NCI-H345 treated with DMSO at 0.1 percent for 48 hours (cell line): ENCODE measurements around the gene BDNF.

Source experiments
- DNase-seq: peaks from one replicate; lab custom pipeline; 2025; ENCODE audit not compliant: unreplicated experiment; lab: John Stamatoyannopoulos, UW

Gene BDNF

DNA sequence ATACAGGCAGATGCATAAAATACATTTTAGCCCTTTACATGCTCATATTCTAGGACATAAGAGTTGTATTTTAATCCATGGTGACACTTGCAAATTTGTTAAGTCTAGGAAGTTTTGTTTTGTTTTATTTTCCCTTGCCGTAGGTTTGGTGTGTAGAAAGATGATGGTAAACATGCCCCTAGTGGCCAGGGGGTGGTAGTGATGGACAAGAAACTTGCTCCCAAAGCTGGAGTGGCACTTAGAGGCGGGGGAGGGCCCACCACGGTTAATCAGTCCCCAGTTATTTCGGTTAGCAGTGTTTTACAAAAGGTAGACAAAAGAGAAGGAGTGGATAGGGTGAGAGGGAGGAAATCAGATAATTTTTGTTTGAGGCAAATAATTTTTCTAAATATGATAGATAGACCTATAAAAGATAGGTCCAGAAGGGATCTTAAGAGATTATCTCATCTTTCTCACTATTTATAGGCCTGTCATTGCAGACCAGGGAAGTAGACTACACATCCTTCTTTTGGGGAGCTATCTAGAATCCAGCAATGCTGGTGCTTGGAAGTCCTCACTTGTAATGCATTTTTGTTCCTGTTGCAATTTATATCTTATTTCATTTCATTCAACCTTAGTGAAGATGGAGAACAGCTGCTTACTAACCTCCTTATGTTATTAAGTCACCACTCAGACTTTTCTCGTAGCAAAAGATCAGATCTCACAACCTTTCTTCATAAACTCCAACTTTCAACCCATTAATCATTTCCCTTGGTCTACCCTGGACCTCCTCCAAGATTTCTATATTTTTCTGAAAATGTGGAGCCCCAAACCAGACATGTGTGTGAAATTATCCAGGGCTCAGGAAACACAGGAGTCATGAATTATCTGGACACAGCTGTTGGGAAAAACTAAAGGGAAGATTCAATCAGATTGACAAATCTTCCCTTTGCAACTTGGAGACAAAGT is 5.9 kb upstream of the BDNF start:
- no peak for DNase-seq

DNA sequence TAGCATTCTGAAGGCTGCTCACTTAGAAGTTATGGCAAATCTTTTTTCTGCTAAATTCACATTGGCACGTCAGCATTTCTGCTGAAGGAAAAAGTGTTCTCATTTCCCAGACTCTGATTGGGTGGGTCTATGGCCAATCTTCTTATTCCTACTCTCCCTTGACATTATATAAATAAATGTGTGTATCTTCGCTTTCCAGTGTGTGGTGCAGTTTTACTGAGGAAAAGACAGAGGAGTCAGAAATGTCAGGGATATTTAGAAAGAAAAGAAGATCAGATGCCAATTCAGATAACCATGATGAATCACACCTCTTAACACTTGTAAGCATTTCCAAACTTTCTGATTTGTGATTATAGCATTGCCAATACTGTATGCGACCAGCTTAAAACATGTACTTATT is 3.2 kb upstream of the BDNF start:
- no peak for DNase-seq

DNA sequence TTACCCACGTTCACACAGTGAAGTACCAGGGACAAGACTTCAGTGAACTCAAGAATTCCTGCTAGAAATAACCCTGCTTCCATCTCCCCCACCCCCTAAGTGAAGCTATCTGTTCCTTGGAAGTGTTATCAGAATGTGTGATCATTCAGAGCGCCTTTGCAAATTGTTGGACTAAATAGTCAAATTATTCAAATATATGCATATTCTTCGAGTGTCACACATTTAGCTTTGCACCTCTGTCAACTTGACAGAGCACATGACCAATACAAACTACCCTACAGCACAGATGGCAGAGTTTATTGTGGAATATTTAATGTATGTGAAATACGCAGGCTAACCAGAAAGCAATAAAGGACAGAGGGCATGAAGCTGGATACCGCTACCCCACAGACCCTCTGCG is 2.6 kb upstream of the BDNF start:
- DNase-seq, result no peak

DNA sequence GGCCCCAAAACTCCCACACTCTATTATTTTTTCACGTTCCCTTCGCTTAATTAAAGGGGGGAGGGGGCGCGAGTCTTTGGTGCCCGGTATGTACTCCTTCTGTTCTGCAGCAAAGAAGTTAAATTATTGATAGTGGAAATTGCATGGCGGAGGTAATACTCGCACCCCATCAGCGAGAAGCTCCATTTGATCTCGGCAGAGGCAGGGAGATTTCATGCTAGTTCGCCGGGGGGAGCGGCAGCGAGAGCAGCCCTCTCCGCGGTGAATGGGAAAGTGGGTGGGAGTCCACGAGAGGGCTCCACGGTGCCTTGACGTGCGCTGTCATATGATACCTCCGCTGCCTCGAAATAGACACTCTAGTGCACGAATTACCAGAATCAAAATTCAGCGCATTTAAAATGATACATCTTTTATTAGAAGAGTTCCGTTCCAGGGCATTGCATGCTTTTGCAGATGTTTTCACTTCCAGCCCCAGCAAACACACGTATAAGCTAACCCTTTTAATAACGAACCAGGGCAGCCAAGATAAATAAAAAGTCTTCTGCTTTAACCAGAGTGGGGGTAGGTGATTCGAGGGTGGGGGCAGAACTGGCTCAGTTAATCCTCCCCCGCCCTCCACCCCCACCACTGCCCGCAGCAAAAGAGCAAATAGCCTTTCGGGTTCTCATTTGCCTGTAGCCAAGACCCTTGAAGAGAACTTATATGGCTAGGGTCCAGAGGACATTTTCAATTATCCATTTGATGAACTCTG is 1.3 kb upstream of the BDNF start:
- no peak for DNase-seq

DNA sequence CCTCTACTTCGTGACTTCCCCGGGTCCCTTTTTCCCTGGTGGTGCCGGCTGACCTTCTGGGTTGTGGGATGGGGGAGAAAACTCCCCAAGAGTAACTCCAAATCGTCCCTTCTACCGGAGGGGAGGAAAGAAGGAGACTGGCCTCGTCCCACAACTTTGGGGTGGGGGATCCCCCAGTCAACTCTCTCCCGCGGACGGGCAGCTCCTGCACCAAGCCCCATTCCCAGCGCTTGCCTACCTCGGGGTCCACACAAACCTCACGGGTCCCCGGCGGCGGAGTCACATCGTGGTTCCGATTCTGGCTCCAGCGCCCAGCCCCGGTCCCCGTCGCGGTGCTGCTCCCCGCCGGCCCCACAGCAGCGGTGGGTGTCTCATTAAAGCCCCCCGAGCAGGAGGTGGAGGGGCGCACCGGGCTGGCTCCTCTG is 317 bp downstream of the BDNF start:
- no peak for DNase-seq

DNA sequence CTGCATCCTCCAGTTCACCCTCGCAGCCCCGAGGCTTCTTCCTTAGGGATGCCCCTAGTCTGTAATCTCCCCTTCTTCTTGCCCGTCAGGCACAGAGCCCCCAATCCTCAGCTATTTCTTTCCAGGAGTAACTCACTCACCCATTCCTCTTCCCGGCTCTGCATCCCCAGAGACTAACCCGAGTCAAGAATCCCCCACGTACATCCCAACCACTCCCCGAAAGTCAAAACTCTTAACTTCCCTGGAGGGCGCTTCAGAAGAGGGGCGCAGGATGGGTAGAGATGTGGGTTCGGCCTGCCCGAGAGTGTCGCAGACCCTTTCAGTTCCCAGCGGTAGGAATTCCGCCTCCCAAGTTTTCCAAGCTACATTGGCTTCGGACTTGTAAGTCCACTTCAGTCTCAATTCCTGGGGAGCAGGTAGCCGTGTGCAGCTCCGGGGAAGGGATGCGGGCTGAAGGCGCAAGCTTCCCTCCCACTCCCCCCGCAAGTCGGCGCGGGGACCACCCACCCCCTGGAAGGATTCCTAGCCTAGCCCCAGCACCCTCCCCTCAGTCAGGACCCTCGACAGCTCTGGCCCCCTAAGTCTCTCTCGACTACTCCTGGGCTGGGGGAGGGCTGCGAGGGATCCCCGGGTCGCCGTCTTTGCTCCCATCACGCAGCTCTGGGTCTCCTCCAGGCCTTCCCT is 871 bp downstream of the BDNF start:
- no peak for DNase-seq

DNA sequence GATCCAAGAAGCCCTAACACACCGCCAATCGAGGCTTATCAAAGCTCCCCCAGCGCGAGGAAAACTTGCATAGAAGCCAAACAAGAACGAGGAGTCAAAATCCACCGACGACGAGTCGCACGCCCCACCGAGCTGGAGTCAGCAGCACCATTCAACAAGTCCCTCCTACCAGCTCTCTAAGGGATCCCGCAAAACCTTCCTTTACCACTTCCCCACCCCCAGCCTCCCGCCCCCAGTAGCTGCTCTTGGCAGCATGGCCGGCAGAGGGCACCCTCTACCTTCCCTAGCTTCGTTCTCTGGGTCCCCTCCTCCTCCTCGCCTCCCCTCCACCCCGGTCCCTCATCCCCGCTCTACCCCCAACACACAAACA is 1.4 kb downstream of the BDNF start:
- DNase-seq, result peak; percentile 64

DNA sequence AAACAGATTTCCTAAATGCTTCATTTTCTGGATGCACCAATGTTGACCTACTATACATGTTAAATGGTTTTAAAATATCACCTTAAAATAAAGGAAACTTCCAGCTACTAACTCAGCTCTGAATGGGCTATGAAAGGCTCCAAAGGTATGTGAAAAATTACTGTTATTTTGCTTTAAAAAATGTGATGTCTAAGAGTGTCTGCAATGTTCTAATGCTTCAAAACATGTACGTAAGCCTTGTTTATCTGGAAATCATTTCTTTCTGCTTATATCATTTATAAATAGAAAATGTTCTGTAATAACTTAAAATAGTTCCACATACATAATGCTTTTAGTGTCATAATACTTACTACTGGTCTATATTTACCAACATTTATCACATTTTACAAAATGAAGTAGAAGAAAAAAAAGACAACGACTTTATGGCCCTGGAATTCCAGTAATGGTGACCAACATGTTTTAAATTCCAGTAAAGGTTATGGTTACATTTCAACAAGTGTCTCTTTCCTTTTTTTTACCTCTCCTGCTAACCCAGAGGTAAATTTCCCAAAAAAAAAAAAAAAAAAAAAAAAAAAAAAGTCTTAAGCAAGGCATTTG is 2.5 kb downstream of the BDNF start:
- no peak for DNase-seq

DNA sequence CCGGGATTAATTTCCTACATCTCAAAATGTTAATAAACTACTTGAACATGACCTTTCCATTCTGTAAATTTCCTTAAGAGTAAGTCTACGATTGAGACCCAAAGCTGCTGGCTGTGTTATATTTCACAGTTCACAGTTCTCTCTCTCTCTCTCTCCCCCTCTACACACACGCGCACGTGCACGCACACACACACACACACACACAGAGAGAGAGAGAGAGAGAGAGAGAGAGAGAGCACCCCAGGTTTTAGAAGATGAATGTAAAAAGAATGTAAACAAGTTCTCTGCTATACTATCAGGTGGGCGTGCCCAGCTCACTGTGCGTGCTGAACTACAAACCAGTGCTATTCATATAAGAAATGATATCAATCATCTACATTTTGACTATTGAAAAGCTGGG is 3.3 kb downstream of the BDNF start:
- no peak for DNase-seq

DNA sequence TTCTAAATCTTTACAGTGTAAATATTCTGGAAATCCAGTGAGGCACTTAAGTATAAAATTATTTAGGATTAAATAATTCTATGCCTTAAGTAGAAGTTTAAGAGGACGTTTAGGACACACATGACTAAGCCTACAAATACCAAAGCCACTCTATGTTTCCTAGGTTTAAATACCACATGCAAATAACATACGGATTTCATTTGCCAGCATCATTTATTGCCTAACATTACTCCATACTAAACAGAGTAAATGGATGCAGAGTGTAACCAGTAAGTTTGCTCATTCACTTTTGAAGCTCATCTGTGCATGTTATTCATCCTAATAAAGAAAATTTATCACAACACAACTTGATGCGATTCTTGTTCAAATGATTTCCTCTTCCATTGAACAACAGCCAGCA is 4.1 kb downstream of the BDNF start:
- DNase-seq, result no peak

DNA sequence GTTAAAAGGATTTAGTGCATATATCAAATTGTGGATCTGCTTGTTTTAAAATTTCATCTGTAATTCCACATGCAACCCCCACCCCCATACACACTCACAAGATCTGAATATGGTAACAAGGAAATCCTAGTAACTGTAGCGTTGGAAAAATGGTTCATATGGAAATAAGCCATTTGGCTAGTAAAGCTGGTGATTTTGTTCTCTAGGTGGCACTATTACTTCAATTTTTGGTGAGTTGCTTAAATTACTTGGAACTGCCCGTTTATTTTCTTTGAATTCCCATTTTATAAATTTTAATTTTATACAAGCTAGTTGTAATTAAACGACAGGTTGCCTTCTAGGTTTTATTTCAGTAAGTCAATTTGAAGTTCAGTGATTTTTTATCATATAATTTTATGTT is 5.3 kb downstream of the BDNF start:
- DNase-seq, result no peak

DNA sequence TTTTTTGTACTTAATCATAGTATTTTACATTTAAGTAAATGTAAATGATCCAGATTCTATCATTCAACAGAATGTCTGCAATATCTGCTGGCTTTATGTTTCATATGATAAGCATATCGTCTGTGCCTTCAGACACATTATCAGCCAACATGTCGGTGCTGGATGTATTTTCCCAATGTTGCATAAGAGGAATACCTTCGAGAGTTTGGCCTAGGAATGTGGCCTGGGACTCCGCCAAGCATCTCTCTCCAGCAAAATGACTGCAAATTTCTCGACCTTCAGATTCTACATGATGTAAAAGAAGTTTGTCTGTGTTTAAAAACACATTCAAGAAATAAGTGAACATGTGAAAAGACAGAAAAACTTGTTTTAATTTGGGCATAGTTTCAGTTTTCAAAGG is 6.9 kb downstream of the BDNF start:
- no peak for DNase-seq

DNA sequence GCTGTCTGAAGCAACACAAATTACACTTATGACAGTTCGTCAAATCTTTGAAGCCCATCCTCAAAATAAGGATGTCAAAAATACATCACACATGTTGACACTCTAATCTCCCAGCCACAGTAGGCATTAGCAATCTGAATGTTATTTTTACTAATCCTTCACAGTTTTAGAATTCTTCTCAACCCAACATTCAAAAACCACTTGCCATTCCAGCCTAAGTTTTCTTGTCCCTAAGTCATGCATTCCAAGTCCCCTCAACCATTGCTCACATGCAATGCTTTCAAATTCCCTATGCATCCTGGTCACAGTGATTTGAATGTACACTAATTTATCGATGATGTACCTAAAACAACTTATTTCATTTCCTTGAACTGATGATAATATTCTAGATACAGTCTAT is 7.5 kb downstream of the BDNF start:
- no peak for DNase-seq

DNA sequence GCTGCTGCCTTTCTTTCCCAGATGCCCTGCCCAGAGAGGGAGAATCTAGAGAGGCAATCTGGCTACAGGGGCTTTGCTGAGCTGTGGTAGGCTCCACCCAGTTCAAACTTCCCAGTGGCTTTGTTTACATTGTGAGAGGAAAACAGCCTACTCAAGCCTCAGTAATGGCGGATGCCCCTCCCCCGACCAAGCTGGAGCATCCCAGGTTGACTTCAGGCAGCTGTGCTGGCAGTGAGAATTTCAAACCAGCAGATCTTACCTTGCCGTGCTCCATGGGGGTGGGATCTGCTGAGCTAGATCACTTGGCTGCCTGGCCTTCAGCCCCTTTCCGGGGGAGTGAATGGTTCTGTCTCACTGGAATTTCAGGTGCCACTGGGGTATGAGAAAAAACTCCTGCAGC is 12.2 kb downstream of the BDNF start:
- no peak for DNase-seq

DNA sequence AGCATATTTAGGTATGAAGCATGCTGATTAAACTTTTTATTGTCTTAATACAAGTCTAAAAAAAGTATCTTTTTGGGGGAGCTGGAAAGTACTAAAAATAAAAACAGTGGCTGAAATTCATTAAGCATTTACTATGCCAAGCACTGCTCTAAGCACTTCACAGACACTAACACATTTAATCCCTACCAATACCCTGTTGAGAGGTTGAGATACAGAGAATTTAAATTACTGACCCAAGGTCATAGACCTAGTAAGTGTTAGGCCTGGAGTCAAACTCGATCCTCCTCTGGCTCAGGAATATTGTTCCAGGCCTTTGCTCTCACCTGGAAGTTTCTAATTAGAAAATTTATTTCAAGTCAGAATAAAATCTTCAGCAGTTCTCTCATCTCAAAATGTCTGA is 18.6 kb downstream of the BDNF start:
- no peak for DNase-seq

DNA sequence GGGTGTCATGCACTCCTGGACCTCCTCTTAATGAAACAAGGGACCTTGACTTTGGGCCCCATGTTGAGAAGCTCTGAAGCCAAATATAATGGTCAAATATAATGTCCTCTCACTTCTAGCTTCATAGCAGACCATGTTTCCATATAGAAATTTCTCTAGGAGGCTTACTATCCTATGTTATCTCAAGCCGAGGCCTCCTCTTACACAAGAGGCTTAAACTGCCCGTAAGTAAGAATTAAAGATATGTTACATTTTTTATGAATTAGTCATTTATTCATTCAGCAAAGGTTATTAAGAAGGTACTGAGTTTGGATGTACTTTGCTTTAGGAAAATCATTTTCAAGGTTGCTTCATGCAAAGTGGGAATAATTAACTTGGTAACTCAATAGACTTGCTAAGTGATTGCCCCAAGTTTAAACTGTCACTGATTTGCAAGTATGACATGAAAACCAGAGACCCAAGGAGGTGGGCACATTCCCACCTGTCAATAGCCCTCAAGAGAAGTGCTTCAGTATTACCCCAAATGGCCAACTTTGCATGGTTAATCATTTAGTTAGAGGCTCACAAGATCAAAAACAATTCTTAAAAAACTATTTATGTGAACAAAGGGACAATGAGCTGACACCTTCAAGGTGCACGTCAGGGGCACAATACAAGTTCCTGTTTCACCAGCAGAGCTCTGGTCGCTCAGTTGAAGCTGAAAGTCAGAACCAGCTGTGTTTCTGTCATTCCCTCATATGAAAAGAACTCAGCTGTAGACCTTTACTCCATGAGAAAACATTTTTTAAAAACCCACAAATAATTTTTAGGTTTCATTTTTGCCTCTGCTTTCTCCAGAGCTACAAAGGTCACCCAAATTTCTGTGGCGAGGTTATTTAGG is 20.9 kb downstream of the BDNF start:
- no peak for DNase-seq

DNA sequence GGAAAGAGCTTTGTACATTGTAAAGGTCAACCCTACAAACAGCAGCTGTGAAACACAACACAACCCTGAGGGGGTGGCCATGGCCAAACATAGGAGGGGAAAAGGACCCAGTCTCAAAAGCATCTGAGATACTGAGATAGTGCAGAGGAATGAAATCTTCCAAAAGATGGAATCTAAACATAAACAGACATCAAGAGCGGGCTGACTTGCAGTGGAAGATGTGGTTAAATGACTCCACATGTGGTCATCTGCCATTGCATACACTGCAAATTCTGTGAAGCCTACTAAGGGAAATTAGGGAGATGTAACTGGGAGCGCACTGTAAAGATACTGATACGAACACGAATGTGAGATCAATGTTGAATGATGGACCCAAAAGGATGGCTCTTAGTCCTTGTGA is 22.0 kb downstream of the BDNF start:
- no peak for DNase-seq

DNA sequence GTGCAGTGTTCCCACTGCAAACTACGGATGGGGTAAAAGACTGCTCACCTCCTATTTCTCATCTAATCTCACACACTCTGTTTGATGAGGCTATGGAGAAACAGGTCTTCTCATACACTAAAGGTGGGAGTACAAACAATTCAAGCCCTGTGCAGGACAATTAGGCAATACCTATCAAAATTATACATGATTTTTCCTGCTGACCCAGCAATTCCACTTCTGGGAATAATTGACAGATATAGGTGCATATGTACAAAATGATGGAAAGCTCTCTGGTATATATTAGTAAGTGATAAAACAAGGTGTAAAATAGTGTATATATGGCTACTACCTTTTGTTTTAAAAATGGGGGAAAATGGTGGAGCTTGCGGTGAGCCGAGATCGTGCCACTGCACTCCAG is 23.1 kb downstream of the BDNF start:
- no peak for DNase-seq

DNA sequence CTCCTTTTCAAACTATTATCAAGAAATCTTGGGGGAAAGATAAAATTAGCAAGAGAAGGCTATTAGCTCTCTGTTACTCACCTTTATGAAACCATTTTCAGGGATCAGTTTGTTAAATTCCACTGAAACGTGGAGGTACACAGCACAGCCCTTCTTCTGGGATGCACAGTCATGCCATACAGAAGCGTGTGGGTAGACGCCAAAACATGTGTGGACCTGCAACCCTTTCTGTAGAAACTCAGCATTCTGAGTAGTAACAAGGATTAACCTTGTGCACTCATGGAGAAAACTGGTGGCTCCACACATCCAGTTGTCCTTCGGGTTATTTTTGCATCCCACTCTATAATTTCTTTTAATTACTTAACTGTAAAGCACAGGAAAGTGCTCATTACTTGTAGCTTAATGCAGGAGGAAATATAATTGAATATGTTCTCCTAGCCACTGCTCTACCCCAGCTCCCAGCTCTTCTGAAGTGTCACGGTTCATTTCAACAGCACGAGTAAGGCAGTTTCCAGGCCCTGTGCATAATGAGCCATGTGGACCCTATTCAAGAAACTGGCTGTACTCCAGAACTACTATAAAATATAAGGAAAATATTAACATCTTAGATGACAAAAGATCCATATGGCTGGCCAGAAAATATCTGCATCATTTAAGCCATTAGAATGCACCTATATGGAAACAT is 26.1 kb downstream of the BDNF start:
- peak; percentile 48 for DNase-seq
